Effector memory CD8-positive, alpha-beta T cell (primary cell): ENCODE results near the gene SEMA4D.
"Not testable (repeated sequence)": the region's sequence is repeated elsewhere in the genome, so short reads cannot be mapped to it uniquely, and the experiment has no call there.

Source experiments
- ATAC-seq: fragments of 150-1000 bp; cut with Tn5 transposase; replicated peaks from 2 replicates; pipeline ENCODE4 v1.10.0; 2021; ENCODE audit warnings: mild to moderate bottlenecking, moderate library complexity
- DNase-seq, 3 experiments: peaks; one replicate each; pipeline ENCODE4 v3.0.0; 2021
- H3K27ac Mint-ChIP-seq, 2 donors: one replicate each; pipeline ENCODE4 v1.8.0; 2022; ENCODE audit warnings: mild to moderate bottlenecking in 2 of 2, mixed read lengths in 2 of 2, moderate library complexity in 2 of 2
- H3K27me3 Mint-ChIP-seq, 2 donors: one replicate each; pipeline ENCODE4 v1.8.0; 2022; ENCODE audit warnings: mixed read lengths in 2 of 2
- H3K36me3 Mint-ChIP-seq: one replicate; pipeline ENCODE4 v1.8.0; 2022; ENCODE audit warnings: mild to moderate bottlenecking, moderate library complexity, mixed read lengths; ENCODE audit not compliant: insufficient read depth
- H3K4me1 Mint-ChIP-seq, 2 donors: one replicate each; pipeline ENCODE4 v1.8.0; 2022; ENCODE audit warnings: low read depth in 2 of 2, mixed read lengths in 2 of 2
- H3K4me3 Mint-ChIP-seq, 2 donors: one replicate each; pipeline ENCODE4 v1.8.0; 2022; ENCODE audit warnings: mild to moderate bottlenecking in 2 of 2, mixed read lengths in 2 of 2, moderate library complexity in 2 of 2
- H3K9me3 Mint-ChIP-seq, 2 donors: one replicate each; pipeline ENCODE4 v1.8.0; 2022; ENCODE audit warnings: mixed read lengths in 2 of 2

SEMA4D gene

DNA sequence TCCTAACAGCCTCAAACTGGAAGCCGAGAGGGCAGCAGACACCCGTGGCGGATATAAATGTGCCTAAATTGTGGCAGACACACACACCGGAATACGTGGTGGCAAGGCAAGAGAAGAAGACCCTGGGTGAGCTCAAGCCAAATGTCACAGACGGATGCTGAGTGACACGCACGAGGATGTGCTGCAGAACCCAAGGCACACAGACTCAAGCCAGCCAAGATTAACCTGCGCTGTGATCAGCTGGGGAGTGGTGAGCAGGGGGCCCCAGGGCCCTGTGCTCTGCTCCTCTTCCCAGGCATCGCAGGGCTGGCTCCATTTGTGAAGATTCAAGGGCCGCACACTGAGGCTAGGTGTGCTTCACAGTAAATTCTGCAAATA is 16.4 kb downstream of the SEMA4D start:
- DNase-seq (peak in 2 of 3 experiments; percentile 40 to 44), ATAC-seq (peak; percentile 55)
- H3K27ac Mint-ChIP-seq, result peak overlapping the region; percentile 21 to 92
- peak overlapping the region; percentile 76 to 78 for H3K4me3 Mint-ChIP-seq
- peaks cover 86 to 90% of the 10 kb centered on the region in 2 donors for H3K4me1 Mint-ChIP-seq
- no peaks in the 10 kb centered on the region for H3K9me3 Mint-ChIP-seq
- peaks cover 36% of the 10 kb centered on the region for H3K36me3 Mint-ChIP-seq
- H3K27me3 Mint-ChIP-seq, result no peaks in the 10 kb centered on the region

DNA sequence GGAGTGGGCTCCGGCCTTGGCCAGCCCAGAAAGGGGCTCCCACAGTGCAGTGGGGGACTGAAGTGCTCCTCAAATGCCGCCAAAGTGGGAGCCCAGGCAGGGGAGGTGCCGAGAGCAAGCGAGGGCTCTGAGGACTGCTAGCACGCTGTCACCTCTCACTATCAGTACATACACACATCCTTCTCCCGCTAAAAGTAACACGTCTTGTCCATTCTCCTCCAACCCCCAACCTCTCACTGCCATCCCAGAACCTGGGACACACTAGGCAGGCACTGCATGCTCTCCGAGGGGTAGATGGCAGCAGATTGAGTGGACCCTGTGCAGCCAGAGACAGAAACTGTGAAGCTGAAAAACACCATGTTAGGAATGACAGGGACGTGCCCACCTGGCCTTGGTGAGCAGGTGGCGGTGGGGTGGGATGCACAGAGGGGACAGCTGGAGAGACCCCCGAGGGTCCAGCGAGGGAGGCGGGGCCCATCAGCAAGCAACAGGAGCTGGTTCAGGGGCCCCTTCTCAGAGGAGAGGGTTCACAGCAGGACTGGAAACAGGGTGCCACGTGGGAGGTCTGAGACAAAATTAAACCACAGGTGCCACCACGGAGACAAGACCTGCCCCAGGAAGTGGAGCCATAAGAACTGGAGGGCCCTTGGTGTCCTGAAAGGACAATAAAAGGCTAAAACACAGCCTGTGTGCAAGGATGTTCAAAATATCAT is 16.9 kb downstream of the SEMA4D start:
- Mint-ChIP-seq H3K9me3 (no peaks in the 10 kb centered on the region), H3K27ac (peak overlapping the region; percentile 21 to 92), H3K36me3 (peaks cover 36% of the 10 kb centered on the region), H3K4me3 (peak overlapping the region; percentile 76 to 78), H3K27me3 (no peaks in the 10 kb centered on the region), H3K4me1 (peaks cover 87 to 90% of the 10 kb centered on the region in 2 donors)
- DNase-seq (no peak), ATAC-seq (peak; percentile 28)

DNA sequence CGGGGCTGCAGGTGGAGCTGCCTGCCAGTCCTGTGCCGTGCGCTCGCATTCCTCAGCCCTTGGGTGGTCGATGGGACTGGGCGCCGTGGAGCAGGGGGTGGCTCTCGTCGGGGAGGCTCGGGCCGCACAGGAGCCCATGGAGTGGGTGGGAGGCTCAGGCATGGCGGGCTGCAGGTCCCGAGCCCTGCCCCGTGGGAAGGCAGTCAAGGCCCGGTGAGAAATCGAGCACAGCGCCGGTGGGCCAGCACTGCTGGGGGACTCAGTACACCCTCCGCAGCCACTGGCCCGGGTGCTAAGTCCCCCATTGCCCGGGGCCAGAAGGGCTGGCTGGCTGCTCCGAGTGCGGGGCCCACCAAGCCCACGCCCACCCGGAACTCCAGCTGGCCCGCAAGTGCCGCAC is 17.5 kb downstream of the SEMA4D start:
- Mint-ChIP-seq H3K4me3 (peak overlapping the region; percentile 92 to 93), H3K4me1 (peaks cover 90 to 92% of the 10 kb centered on the region in 2 donors), H3K27ac (peak overlapping the region; percentile 92 to 96), H3K36me3 (peaks cover 34% of the 10 kb centered on the region)
- not testable (repeated sequence) for ATAC-seq, DNase-seq, H3K9me3 Mint-ChIP-seq, H3K27me3 Mint-ChIP-seq

DNA sequence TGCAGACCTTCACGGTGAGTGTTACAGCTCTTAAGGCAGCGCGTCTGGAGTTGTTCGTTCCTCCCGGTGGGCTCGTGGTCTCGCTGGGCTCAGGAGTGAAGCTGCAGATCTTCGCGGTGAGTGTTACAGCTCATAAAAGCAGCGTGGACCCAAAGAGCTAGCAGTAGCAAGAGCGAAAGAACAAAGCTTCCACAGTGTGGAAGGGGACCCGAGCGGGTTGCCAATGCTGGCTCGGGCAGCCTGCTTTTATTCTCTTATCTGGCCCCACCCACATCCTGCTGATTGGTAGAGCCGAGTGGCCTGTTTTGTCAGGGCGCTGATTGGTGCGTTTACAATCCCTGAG is 18.3 kb downstream of the SEMA4D start:
- DNase-seq, ATAC-seq, H3K9me3 Mint-ChIP-seq, H3K27me3 Mint-ChIP-seq: not testable (repeated sequence)
- Mint-ChIP-seq H3K27ac (peak overlapping the region; percentile 96), H3K4me3 (peak overlapping the region; percentile 92 to 93), H3K4me1 (peaks cover 87 to 89% of the 10 kb centered on the region in 2 donors), H3K36me3 (peaks cover 32% of the 10 kb centered on the region)

DNA sequence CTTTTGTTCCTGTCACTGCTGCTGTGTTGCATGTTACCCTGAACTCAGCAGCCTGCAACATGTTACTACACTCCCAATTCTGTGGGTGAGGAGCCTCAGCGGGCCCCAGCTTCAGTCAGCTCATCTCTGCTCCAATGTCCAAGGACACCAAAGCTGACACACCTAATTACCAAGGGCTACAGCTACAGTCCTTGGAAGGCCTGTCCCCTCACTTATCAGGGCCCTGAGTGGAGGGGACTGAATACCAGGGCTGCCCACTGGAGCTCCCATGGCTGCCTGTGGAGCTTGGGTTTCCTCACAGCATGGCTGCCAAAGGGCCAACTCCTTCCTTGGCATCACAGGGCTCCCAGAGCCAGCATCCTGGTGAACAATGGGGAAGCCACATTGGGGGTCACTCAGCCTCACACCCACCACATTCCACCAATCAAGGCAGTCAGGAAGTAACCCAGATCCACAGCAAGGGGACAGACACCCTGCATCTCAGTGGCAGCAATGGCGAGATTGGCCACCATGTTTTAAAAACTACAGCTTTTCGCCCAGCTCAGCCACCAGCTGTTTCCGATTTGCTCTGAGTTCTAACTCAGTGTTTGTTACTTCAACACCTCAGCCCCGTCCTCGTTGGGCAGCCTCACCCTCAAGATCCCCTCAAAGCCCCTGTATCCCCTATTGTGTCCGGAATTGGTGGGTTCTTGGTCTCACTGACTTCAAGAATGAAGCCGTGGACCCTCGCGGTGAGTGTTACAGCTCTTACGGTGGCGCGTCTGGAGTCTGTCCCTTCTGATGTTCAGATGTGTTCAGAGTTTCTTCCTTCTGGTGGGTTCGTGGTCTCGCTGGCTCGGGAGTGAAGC is 18.9 kb downstream of the SEMA4D start:
- no peaks in the 10 kb centered on the region for H3K9me3 Mint-ChIP-seq
- no peak for ATAC-seq
- no peaks in the 10 kb centered on the region for H3K27me3 Mint-ChIP-seq
- peak overlapping the region; percentile 96 for H3K27ac Mint-ChIP-seq
- peaks cover 86 to 89% of the 10 kb centered on the region in 2 donors for H3K4me1 Mint-ChIP-seq
- H3K4me3 Mint-ChIP-seq, result peak overlapping the region; percentile 92 to 93
- no peak for DNase-seq
- peaks cover 33% of the 10 kb centered on the region for H3K36me3 Mint-ChIP-seq

DNA sequence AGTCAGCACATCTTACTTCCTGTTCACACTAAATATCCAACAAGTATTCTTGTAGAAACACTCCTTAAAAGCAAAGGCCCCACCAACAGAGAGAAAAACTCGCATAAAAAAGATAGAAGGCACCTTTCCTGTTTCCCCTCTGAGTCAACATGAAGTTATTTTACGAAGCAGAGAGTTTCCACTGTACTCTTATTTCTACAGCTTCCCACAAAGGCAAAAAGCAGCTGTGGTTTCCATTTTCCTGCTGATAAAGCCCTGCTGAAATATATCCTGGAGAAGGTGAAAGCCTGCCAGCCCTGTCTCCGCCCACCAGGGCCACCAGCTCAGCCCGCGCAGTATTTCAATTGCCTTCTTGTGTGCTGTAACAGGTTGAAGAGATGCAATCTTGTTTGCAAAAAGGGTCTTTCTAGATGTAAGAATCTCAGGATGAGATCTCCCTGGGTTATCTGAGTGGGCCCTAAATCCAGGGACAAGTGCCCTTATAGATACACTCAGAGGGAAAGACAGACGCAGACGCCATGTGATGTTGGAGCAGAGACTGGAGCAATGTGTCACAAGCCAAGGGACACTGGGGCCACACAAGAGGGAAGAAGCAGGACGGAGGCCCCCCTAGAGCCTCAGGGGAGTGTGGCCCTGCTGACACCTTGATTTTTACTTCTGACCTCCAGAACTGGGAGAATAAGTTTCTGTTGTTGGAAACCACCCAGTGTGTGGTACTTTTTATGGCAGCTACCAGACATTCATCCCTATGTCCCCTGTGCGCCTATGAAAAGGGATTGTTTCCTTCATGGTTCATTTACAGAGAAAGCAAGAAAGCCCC is 19.9 kb downstream of the SEMA4D start:
- H3K36me3 Mint-ChIP-seq, result peaks cover 43% of the 10 kb centered on the region
- no peaks in the 10 kb centered on the region for H3K27me3 Mint-ChIP-seq
- H3K9me3 Mint-ChIP-seq, result no peaks in the 10 kb centered on the region
- H3K4me1 Mint-ChIP-seq, result peaks cover 81 to 85% of the 10 kb centered on the region in 2 donors
- DNase-seq (no peak), ATAC-seq (peak; percentile 35)
- peak overlapping the region; percentile 96 for H3K27ac Mint-ChIP-seq
- peak overlapping the region; percentile 92 to 93 for H3K4me3 Mint-ChIP-seq

DNA sequence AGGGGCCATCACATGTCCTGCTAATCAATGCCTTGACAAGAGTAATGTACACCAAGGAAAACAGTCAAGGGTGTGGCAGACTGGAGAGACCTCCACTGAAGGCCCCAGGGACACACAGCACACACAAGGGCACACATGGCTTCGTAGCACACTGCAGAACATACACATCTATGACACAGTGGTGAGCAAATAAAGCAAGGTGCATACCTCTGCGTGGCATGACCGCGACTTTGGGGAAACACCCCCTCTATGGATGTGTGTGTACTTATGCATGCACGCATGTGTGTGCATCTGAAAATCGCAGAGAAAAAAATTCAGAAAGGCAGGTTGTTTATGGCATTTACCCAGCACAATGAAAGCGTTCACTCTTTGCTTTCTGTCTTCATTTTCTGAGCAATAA is 20.5 kb downstream of the SEMA4D start:
- Mint-ChIP-seq H3K9me3 (no peaks in the 10 kb centered on the region), H3K36me3 (peaks cover 46% of the 10 kb centered on the region), H3K4me3 (peak overlapping the region; percentile 92 to 93), H3K27ac (peak overlapping the region; percentile 96), H3K4me1 (peaks cover 77 to 86% of the 10 kb centered on the region in 2 donors), H3K27me3 (no peaks in the 10 kb centered on the region)
- ATAC-seq (peak; percentile 46), DNase-seq (no peak)

DNA sequence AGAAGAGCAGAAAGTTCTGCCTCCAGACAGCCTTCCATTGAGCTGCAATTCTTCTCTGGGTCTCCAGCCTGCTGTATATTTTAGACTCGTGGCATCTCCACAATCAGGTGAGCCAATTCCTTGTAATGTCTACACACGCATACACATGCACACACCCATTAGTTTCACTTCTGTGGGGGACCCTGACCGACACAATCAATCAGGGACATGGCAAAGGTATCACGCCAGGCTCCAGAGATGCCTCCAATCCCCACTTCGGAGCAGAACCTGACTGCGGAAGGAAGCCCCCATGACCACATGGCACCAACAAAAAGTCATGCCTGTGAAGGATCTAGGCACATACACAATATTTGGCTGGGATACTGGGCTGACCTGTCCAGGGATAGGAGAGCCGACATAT is 21.4 kb downstream of the SEMA4D start:
- peaks cover 49% of the 10 kb centered on the region for H3K36me3 Mint-ChIP-seq
- peaks cover 74 to 83% of the 10 kb centered on the region in 2 donors for H3K4me1 Mint-ChIP-seq
- H3K4me3 Mint-ChIP-seq, result peak overlapping the region; percentile 92 to 93
- no peaks in the 10 kb centered on the region for H3K27me3 Mint-ChIP-seq
- no peaks in the 10 kb centered on the region for H3K9me3 Mint-ChIP-seq
- ATAC-seq (no peak), DNase-seq (no peak)
- peak overlapping the region; percentile 96 for H3K27ac Mint-ChIP-seq

DNA sequence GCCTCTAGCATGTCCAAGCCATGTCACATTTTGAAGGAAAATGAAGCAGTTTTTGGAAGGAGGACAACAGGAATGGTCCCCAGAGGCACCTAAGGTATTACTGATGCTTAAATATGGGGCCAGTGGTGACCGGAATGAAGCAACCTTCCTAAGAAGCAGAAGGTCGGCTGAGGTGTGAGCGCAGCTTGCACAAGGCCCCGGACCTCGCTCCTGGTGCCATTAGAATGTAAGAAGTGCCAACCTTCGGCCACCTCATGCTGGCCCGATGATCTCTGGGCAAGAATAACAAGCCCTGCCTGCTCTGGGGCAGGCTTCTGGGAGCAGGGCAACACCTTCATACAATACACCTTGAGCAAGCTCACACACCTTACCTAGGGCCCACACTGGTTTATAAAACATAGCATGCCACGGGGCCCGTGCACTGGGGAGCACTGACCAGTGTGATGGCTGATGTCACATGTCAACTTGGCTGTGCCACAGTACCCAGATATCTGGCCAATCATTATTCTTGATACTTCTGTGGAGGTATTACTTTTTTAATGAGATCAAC is 21.9 kb downstream of the SEMA4D start:
- H3K9me3 Mint-ChIP-seq, result no peaks in the 10 kb centered on the region
- peaks cover 70 to 83% of the 10 kb centered on the region in 2 donors for H3K4me1 Mint-ChIP-seq
- peak overlapping the region; percentile 96 for H3K27ac Mint-ChIP-seq
- H3K36me3 Mint-ChIP-seq, result peaks cover 45% of the 10 kb centered on the region
- H3K27me3 Mint-ChIP-seq, result no peaks in the 10 kb centered on the region
- no peak for DNase-seq
- peak overlapping the region; percentile 92 to 93 for H3K4me3 Mint-ChIP-seq
- ATAC-seq, result no peak

DNA sequence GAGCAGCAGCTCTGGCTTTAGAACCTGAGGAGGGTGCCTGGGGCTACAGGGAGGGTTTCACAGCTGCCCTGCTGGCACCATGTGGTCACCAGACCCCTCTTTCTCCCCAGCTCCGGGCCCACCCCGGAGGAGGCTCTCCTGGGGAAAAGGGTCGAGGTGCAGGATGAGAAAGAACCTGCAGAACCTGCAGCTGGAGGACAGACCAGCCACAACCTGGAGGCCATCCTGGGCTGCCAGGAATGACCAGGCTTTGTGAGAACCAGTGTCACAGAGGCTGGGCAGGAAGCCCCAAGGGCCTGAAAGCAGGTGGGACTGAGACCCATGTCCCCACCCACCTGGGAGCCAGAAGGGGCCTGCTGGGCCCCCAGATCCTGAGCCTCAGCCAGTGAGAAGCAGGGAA is 23.0 kb downstream of the SEMA4D start:
- H3K27ac Mint-ChIP-seq, result peak overlapping the region; percentile 64 to 96
- no peak for DNase-seq
- peaks cover 54% of the 10 kb centered on the region for H3K36me3 Mint-ChIP-seq
- no peaks in the 10 kb centered on the region for H3K27me3 Mint-ChIP-seq
- peak overlapping the region; percentile 49 to 92 for H3K4me3 Mint-ChIP-seq
- ATAC-seq, result no peak
- H3K9me3 Mint-ChIP-seq, result no peaks in the 10 kb centered on the region
- peaks cover 75 to 89% of the 10 kb centered on the region in 2 donors for H3K4me1 Mint-ChIP-seq

DNA sequence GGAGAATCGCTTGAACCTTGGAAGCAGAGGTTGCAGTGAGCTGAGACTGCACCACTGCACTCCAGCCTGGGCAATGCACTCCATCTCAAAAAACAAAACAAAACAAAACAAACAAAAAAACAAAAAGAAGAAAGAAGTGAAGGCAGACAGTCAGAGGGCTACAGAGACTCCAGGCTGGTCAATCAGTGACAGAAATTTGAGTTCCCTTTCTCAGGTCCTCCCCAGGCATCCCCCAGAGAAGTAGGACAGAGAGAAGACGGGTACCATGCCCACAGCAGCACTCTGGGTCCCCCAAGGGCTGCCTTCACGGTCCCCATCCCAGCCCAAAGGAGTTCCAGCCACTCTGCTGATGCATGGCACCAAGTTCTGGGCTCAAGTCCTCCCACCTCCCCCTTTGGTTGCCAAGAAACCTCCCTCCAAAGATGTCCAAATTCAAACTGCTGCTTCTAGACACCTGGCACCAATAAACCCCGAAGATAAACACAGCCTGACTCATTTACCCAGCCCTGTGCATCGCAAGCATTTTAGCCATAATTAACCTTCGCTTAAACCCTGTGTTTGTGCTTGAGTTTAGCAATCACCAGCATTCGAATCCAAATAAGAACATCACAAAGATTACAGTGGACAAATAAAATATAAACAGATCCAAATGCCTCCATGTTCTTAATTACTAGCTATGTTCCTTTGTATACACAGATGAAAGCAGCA is 24.0 kb downstream of the SEMA4D start:
- no peaks in the 10 kb centered on the region for H3K9me3 Mint-ChIP-seq
- H3K4me3 Mint-ChIP-seq, result peak overlapping the region; percentile 36 to 49
- no peak for ATAC-seq
- H3K27me3 Mint-ChIP-seq, result no peaks in the 10 kb centered on the region
- peak overlapping the region; percentile 56 to 96 for H3K27ac Mint-ChIP-seq
- DNase-seq, result no peak
- H3K36me3 Mint-ChIP-seq, result peaks cover 50% of the 10 kb centered on the region
- H3K4me1 Mint-ChIP-seq, result peaks cover 75 to 89% of the 10 kb centered on the region in 2 donors

DNA sequence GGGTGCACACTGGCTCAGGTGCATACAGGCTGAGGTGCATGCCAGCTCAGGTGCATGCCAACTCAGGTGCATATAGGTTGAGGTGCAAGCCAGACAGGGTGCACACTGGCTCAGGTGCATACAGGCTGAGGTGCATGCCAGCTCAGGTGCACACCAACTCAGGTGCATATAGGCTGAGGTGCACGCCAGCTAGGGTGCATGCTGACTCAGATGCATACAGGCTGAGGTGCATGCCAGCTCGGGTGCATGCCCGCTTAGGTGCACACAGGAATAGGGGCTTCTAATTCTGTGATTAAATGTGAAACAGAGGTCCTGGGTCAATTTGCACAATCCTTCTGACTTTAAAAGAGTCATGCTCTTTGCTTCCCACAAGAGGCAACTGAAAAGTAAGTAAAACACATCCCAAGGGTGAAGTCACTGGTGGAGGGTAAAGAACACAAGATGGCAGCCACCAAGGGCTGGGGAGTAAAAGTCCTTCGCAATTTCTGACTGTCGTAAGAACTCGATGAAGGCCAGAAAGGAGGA is 26.1 kb downstream of the SEMA4D start:
- not testable (repeated sequence) for DNase-seq, ATAC-seq, H3K27me3 Mint-ChIP-seq, H3K9me3 Mint-ChIP-seq
- Mint-ChIP-seq H3K4me3 (peak overlapping the region; percentile 32 to 92), H3K4me1 (peaks cover 75 to 87% of the 10 kb centered on the region in 2 donors), H3K27ac (peak overlapping the region in 1 of 2 donors; percentile 96), H3K36me3 (peaks cover 52% of the 10 kb centered on the region)
